ENCODE data around the gene GK.

- TF ChIP-seq CTCF (IDR thresholded peaks at IDR 0.05; ENCODE audit: extremely low read depth in 1 of 2, insufficient read depth in 1 of 2, low read depth in 1 of 2, low read length in 2 of 2): no peak
- TF ChIP-seq POLR2A (IDR thresholded peaks at IDR 0.05; ENCODE audit: low read depth, low read length): no peak
- no peak for TF ChIP-seq GATA2 (IDR thresholded peaks at IDR 0.05; ENCODE audit: insufficient read depth, insufficient read length, low read depth, low read length)
- no peak for TF ChIP-seq POLR2AphosphoS5 (IDR thresholded peaks at IDR 0.05; ENCODE audit: insufficient read depth, low read depth, low read length)
- TF ChIP-seq EZH2 (IDR thresholded peaks at IDR 0.05; ENCODE audit: borderline replicate concordance, low read depth, low read length, severe bottlenecking): no peak
Observed at GRCh38 chrX:30613721-30614120, 39.5 kb upstream of the GK start.
